Astrocyte (in vitro differentiated cells and primary cell): ENCODE measurements around the gene DLG1. TPM values are rescaled to one million over a fixed set of nuclear protein-coding genes. Genes with fewer than 3 reads are reported as not detected.
"Not testable (repeated sequence)": the region's sequence is repeated elsewhere in the genome, so short reads cannot be mapped to it uniquely, and the experiment has no call there.

Experiments
- DNase-seq: peaks from one replicate; pipeline ENCODE4 v3.0.0-alpha.2; 2010; ENCODE audit warnings: low read depth
- FAIRE-seq: peaks from 2 replicates; lab custom pipeline; 2011; peaks lifted over from hg19 to GRCh38; lab: Jason Lieb, UNC
- H2AFZ ChIP-seq: 2 replicates; pipeline ENCODE4 v1.6.0; 2012; ENCODE audit warnings: low read depth, low read length, inconsistent platforms
- H3K27ac ChIP-seq: 2 replicates; pipeline ENCODE4 v1.5.1; 2011; ENCODE audit warnings: low read depth, low read length, inconsistent platforms
- H3K27me3 ChIP-seq: 2 replicates; pipeline ENCODE4 v1.6.0; 2011; ENCODE audit warnings: low read length, inconsistent platforms; ENCODE audit not compliant: insufficient read depth
- H3K36me3 ChIP-seq: 2 replicates; pipeline ENCODE4 v1.5.1; 2011; ENCODE audit warnings: low read length, inconsistent platforms; ENCODE audit not compliant: insufficient read depth
- H3K4me1 ChIP-seq: 2 replicates; pipeline ENCODE4 v1.5.1; 2011; ENCODE audit warnings: low read length, inconsistent platforms; ENCODE audit not compliant: insufficient read depth
- H3K4me2 ChIP-seq: 2 replicates; pipeline ENCODE4 v1.6.0; 2012; ENCODE audit warnings: low read length, inconsistent platforms
- H3K4me3 ChIP-seq: 2 replicates; pipeline ENCODE4 v1.5.1; 2011; ENCODE audit warnings: low read depth, mild to moderate bottlenecking, low read length, inconsistent platforms; ENCODE audit not compliant: insufficient read depth
- H3K79me2 ChIP-seq: 2 replicates; pipeline ENCODE4 v1.6.0; 2012; ENCODE audit warnings: mild to moderate bottlenecking, low read length, inconsistent platforms; ENCODE audit not compliant: insufficient read depth
- H3K9ac ChIP-seq: 2 replicates; pipeline ENCODE4 v1.6.0; 2012; ENCODE audit warnings: mild to moderate bottlenecking, low read length, inconsistent platforms
- H3K9me3 ChIP-seq: 2 replicates; pipeline ENCODE4 v1.5.1; 2012; ENCODE audit warnings: low read depth, mild to moderate bottlenecking, low read length, inconsistent platforms; ENCODE audit not compliant: insufficient read depth
- H4K20me1 ChIP-seq: 2 replicates; pipeline ENCODE4 v1.6.0; 2012; ENCODE audit warnings: low read length, inconsistent platforms; ENCODE audit not compliant: insufficient read depth
- H3K27ac Mint-ChIP-seq: one replicate; pipeline ENCODE4 v1.8.0; 2021; ENCODE audit warnings: mild to moderate bottlenecking, mixed read lengths; ENCODE audit not compliant: unreplicated experiment
- H3K27me3 Mint-ChIP-seq: one replicate; pipeline ENCODE4 v1.8.0; 2021; ENCODE audit warnings: low read depth, mixed read lengths; ENCODE audit not compliant: unreplicated experiment
- H3K36me3 Mint-ChIP-seq: one replicate; pipeline ENCODE4 v1.8.0; 2021; ENCODE audit warnings: low read depth, mixed read lengths; ENCODE audit not compliant: unreplicated experiment
- H3K4me1 Mint-ChIP-seq: one replicate; pipeline ENCODE4 v1.8.0; 2021; ENCODE audit warnings: low read depth, mixed read lengths; ENCODE audit not compliant: unreplicated experiment
- H3K4me3 Mint-ChIP-seq: one replicate; pipeline ENCODE4 v1.8.0; 2021; ENCODE audit warnings: mild to moderate bottlenecking, moderate library complexity, mixed read lengths; ENCODE audit not compliant: unreplicated experiment
- H3K9me3 Mint-ChIP-seq: one replicate; pipeline ENCODE4 v1.8.0; 2021; ENCODE audit warnings: mild to moderate bottlenecking, mixed read lengths; ENCODE audit not compliant: unreplicated experiment
- EZH2 ChIP-seq: IDR thresholded peaks from 2 replicates; pipeline ENCODE4 v1.6.1; 2012; ENCODE audit warnings: mild to moderate bottlenecking, low read length, inconsistent platforms; ENCODE audit not compliant: insufficient read depth
- total RNA-seq: library from RNA; stranded (reverse); gene quantifications from 2 replicates; pipeline ENCODE4 v1.2.1, GENCODE V29; 2021
- TF ChIP-seq, protein P1 (sequence below): IDR thresholded peaks from 2 replicates; pipeline ENCODE4 v1.5.1; 2011; ENCODE audit warnings: low read depth, mild to moderate bottlenecking, inconsistent platforms, low read length, moderate library complexity; ENCODE audit not compliant: insufficient read depth

Gene DLG1
- total RNA-seq, 1 donor from 2014 or later, result 210 TPM

DNA sequence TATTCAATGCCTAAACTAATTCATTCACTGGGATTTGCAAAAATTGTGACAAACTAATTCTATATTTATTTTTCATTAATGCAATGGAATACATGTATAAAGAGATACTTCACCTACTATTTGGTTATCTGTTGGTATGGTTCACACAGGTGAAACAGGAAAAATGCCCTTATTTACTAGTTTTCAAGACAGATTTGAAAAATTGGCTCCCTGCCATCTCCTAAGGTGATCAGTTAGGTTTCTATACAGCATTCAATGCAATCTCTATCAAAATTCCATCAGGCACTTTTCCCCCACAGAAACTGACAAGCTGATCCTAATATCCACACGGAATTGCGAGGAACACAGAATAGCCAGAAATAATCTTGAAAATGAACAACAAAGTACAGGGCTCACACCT lies 101.1 kb downstream of the DLG1 start:
- H4K20me1 ChIP-seq, result peaks cover 94% of the 10 kb centered on the region
- Mint-ChIP-seq H3K9me3 (no peaks in the 10 kb centered on the region), H3K4me3 (no peak overlapping the region), H3K36me3 (peaks cover 14% of the 10 kb centered on the region), H3K27ac (no peak overlapping the region), H3K4me1 (peaks cover 15% of the 10 kb centered on the region), H3K27me3 (no peaks in the 10 kb centered on the region)
- H3K27me3 ChIP-seq, result no peaks in the 10 kb centered on the region
- no peak overlapping the region for H3K9ac ChIP-seq
- H2AFZ ChIP-seq, result no peak overlapping the region
- FAIRE-seq (no peak), DNase-seq (no peak)
- no peaks in the 10 kb centered on the region for H3K4me1 ChIP-seq
- H3K79me2 ChIP-seq, result peaks cover 100% of the 10 kb centered on the region
- H3K4me2 ChIP-seq, result no peak overlapping the region
- H3K4me3 ChIP-seq, result no peak overlapping the region
- no peak overlapping the region for H3K27ac ChIP-seq
- TF ChIP-seq, protein P1, sequence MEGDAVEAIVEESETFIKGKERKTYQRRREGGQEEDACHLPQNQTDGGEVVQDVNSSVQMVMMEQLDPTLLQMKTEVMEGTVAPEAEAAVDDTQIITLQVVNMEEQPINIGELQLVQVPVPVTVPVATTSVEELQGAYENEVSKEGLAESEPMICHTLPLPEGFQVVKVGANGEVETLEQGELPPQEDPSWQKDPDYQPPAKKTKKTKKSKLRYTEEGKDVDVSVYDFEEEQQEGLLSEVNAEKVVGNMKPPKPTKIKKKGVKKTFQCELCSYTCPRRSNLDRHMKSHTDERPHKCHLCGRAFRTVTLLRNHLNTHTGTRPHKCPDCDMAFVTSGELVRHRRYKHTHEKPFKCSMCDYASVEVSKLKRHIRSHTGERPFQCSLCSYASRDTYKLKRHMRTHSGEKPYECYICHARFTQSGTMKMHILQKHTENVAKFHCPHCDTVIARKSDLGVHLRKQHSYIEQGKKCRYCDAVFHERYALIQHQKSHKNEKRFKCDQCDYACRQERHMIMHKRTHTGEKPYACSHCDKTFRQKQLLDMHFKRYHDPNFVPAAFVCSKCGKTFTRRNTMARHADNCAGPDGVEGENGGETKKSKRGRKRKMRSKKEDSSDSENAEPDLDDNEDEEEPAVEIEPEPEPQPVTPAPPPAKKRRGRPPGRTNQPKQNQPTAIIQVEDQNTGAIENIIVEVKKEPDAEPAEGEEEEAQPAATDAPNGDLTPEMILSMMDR, result no peak
- no peak for TF ChIP-seq EZH2
- no peaks in the 10 kb centered on the region for H3K9me3 ChIP-seq
- peaks cover 7% of the 10 kb centered on the region for H3K36me3 ChIP-seq

DNA sequence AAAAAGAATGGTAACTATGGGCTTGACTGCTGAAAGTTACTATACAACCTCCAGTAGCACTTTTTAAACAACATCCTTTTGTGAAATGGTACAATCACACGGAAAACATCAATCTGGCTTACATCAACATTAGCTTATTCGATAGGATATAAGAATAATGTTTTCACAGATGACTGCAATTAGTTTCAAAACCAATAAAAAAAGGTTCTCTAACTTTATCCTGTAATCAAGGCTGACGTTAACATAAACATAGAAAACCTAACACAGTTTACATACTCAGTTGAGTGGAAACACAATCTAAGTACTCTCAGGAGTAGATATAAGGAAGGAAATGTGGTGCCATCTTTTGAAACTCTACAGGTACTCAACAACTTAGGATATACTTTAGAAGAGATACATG lies 102.2 kb downstream of the DLG1 start:
- H3K79me2 ChIP-seq, result peaks cover 100% of the 10 kb centered on the region
- H3K27me3 ChIP-seq, result no peaks in the 10 kb centered on the region
- Mint-ChIP-seq H3K4me3 (no peak overlapping the region), H3K4me1 (peaks cover 10% of the 10 kb centered on the region), H3K36me3 (peaks cover 16% of the 10 kb centered on the region), H3K27ac (no peak overlapping the region), H3K9me3 (no peaks in the 10 kb centered on the region), H3K27me3 (no peaks in the 10 kb centered on the region)
- H3K27ac ChIP-seq, result no peak overlapping the region
- FAIRE-seq (no peak), DNase-seq (no peak)
- H3K9me3 ChIP-seq, result no peaks in the 10 kb centered on the region
- H2AFZ ChIP-seq, result no peak overlapping the region
- no peak overlapping the region for H3K9ac ChIP-seq
- TF ChIP-seq, protein P1, result no peak
- no peak for TF ChIP-seq EZH2
- H3K4me3 ChIP-seq, result no peak overlapping the region
- H3K4me1 ChIP-seq, result no peaks in the 10 kb centered on the region
- H3K4me2 ChIP-seq, result no peak overlapping the region
- peaks cover 16% of the 10 kb centered on the region for H3K36me3 ChIP-seq
- peaks cover 94% of the 10 kb centered on the region for H4K20me1 ChIP-seq

DNA sequence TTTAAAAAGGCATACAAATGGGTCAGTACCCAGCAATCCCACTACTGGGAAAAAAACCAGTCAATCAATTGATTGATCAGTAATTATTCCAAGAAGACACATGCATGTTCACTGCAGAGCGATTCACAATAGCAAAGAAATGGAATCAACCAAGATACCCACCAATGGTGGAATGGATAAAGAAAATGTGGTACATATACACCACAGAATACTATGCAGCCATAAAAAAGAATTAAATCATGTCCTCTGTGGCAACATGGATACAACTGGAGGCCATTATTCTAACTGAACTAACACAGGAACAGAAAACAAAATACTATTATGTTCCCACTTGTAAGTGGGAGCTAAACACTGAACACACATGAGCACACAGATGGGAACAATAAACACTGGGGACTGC lies 103.1 kb downstream of the DLG1 start:
- Mint-ChIP-seq H3K27me3 (no peaks in the 10 kb centered on the region), H3K4me1 (peaks cover 5% of the 10 kb centered on the region), H3K36me3 (peaks cover 15% of the 10 kb centered on the region), H3K4me3 (no peak overlapping the region), H3K9me3 (no peaks in the 10 kb centered on the region), H3K27ac (no peak overlapping the region)
- FAIRE-seq, result no peak
- Histone ChIP-seq H3K4me3 (no peak overlapping the region), H3K79me2 (peaks cover 98% of the 10 kb centered on the region), H4K20me1 (peaks cover 92% of the 10 kb centered on the region), H2AFZ (no peak overlapping the region), H3K4me1 (peaks cover 2% of the 10 kb centered on the region), H3K27ac (no peak overlapping the region), H3K27me3 (no peaks in the 10 kb centered on the region), H3K9ac (no peak overlapping the region), H3K4me2 (no peak overlapping the region), H3K9me3 (no peaks in the 10 kb centered on the region), H3K36me3 (peaks cover 21% of the 10 kb centered on the region)
- TF ChIP-seq, protein P1, result no peak
- TF ChIP-seq EZH2, result no peak
- DNase-seq, result no peak

DNA sequence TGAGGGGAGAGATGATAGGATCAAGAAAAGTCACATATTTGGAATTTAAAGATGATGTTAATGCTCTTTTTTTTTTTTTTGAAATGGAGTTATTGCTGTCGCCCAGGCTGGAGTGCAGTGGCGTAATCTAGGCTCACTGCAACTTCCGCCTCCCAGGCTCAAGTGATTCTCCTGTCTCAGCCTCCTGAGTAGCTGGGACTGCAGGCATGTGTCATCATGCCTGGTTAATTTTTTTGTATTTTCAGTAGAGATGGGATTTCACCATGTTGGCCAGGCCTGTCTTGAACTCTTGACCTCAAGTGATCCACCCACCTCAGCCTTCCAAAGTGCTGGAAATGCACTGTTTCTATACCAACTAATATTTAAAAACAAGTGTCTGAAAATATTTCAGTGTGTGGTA lies 104.7 kb downstream of the DLG1 start:
- not testable (repeated sequence) for DNase-seq, H3K9me3 Mint-ChIP-seq, H3K27ac ChIP-seq, H2AFZ ChIP-seq, H3K9ac ChIP-seq, H3K27me3 Mint-ChIP-seq, FAIRE-seq, H3K27ac Mint-ChIP-seq, H3K9me3 ChIP-seq, H3K4me3 ChIP-seq, H3K27me3 ChIP-seq, H3K4me3 Mint-ChIP-seq, H3K4me2 ChIP-seq
- peaks cover 13% of the 10 kb centered on the region for H3K4me1 ChIP-seq
- peaks cover 16% of the 10 kb centered on the region for H3K36me3 Mint-ChIP-seq
- peaks cover 94% of the 10 kb centered on the region for H4K20me1 ChIP-seq
- peaks cover 98% of the 10 kb centered on the region for H3K79me2 ChIP-seq
- H3K36me3 ChIP-seq, result peaks cover 23% of the 10 kb centered on the region
- peaks cover 13% of the 10 kb centered on the region for H3K4me1 Mint-ChIP-seq
